SK-N-SH (cell line): Measurements from ENCODE around the gene ATG7. TPM values are rescaled to one million over a fixed set of nuclear protein-coding genes. Genes with fewer than 3 reads are reported as not detected.

ENCODE experiments used
- CTCF ChIA-PET: fragments of 300-600, 350-600 bp; formaldehyde crosslinking; extraction: SDS; loops from one replicate; lab custom pipeline; 2021; lab: Yijun Ruan, JAX
- POLR2A ChIA-PET: fragments of 350-600 bp; sonication (Branson Sonifier 250); formaldehyde crosslinking; extraction: SDS; loops from one replicate; lab custom pipeline; 2020; ENCODE audit warnings: antibody characterized with exemption, inconsistent platforms; lab: Yijun Ruan, JAX
- DNase-seq: peaks from one replicate; pipeline ENCODE4 v3.0.0; 2012
- H2AFZ ChIP-seq: fragments of 200-600 bp; sonication (generic); 2 replicates; pipeline ENCODE4 v1.8.1; 2016; ENCODE audit warnings: antibody characterized with exemption, mild to moderate bottlenecking, low read depth
- H3F3A ChIP-seq: fragments of 200-600 bp; sonication (generic); replicated peaks from 2 replicates; pipeline ENCODE3; 2016; ENCODE audit warnings: antibody characterized with exemption, mild to moderate bottlenecking; ENCODE audit not compliant: insufficient read depth
- H3K27ac ChIP-seq, 2 experiments: fragments of 200-500 bp in 1 of 2; fragments of 200-600 bp in 1 of 2; sonication (Bioruptor generic) in 1 of 2; sonication (generic), shearing (Covaris generic) in 1 of 2; 2 replicates each; pipeline versions ENCODE4 v1.5.1 to v1.6.1; 2014 to 2016; ENCODE audit warnings: low read depth in 2 of 2, inconsistent platforms in 1 of 2, low read length in 1 of 2, mild to moderate bottlenecking in 1 of 2, mixed read lengths in 1 of 2
- H3K27me3 ChIP-seq: fragments of 200-600 bp; sonication (generic), shearing (Covaris generic); 2 replicates; pipeline ENCODE4 v1.6.1; 2016; ENCODE audit warnings: mixed run types; ENCODE audit not compliant: insufficient read depth
- H3K36me3 ChIP-seq, 2 experiments: fragments of 200-500 bp in 1 of 2; fragments of 200-600 bp in 1 of 2; sonication (Bioruptor generic) in 1 of 2; sonication (generic) in 1 of 2; replicated peaks in 1 of 2; 2 replicates each; pipeline versions ENCODE3 to v1.5.1; 2014 to 2016; ENCODE audit warnings: low read length in 1 of 2, mild to moderate bottlenecking in 1 of 2; ENCODE audit not compliant: insufficient read depth in 2 of 2, control insufficient read depth in 1 of 2
- H3K4me1 ChIP-seq, 2 experiments: fragments of 200-500 bp in 1 of 2; fragments of 200-600 bp in 1 of 2; sonication (Bioruptor generic) in 1 of 2; sonication (generic), shearing (Covaris generic) in 1 of 2; 2 replicates each; pipeline versions ENCODE4 v1.5.1 to v1.6.1; 2014 to 2016; ENCODE audit warnings: low read depth in 1 of 2, low read length in 1 of 2, mixed run types in 1 of 2; ENCODE audit not compliant: insufficient read depth in 2 of 2, control insufficient read depth in 1 of 2
- H3K4me2 ChIP-seq: fragments of 200-600 bp; sonication (generic), shearing (Covaris generic); 2 replicates; pipeline ENCODE4 v1.6.1; 2017; ENCODE audit warnings: mixed run types
- H3K4me3 ChIP-seq, 2 experiments: fragments of 200-500 bp in 1 of 2; fragments of 200-600 bp in 1 of 2; sonication (Bioruptor generic) in 1 of 2; sonication (generic), shearing (Covaris generic) in 1 of 2; 2 replicates each; pipeline versions ENCODE4 v1.5.1 to v1.8.1; 2014 to 2016; ENCODE audit warnings: low read depth in 2 of 2, inconsistent platforms in 1 of 2, low read length in 1 of 2, mild to moderate bottlenecking in 1 of 2, mixed read lengths in 1 of 2, moderate library complexity in 1 of 2
- H3K79me2 ChIP-seq: fragments of 200-600 bp; sonication (generic); 2 replicates; pipeline ENCODE4 v1.8.1; 2017; ENCODE audit warnings: mild to moderate bottlenecking; ENCODE audit not compliant: insufficient read depth
- H3K9ac ChIP-seq: fragments of 200-600 bp; sonication (generic); 2 replicates; pipeline ENCODE4 v1.6.1; 2017; ENCODE audit warnings: mixed run types
- H3K9me2 ChIP-seq: fragments of 200-600 bp; sonication (generic); 2 replicates; pipeline ENCODE4 v1.6.1; 2017; ENCODE audit warnings: mixed run types
- H3K9me3 ChIP-seq: fragments of 200-600 bp; sonication (generic); 2 replicates; pipeline ENCODE4 v1.6.1; 2017; ENCODE audit warnings: mixed run types, mild to moderate bottlenecking, moderate library complexity
- H4K20me1 ChIP-seq: fragments of 200-600 bp; sonication (generic); 2 replicates; pipeline ENCODE4 v1.6.1; 2017; ENCODE audit warnings: mild to moderate bottlenecking, mixed run types; ENCODE audit not compliant: insufficient read depth
- EP300 ChIP-seq, 2 experiments: IDR thresholded peaks; 2 replicates each; pipeline versions ENCODE4 v1.4.0 to v1.6.1; 2012; ENCODE audit warnings: borderline replicate concordance in 1 of 2, low read depth in 1 of 2, low read length in 1 of 2
- FOXJ3 ChIP-seq: sonication (generic); formaldehyde crosslinking; IDR thresholded peaks from 2 replicates; pipeline ENCODE4 v1.5.1; 2020; ENCODE audit warnings: mild to moderate bottlenecking, missing genetic modification reagents
- GABPA ChIP-seq: IDR thresholded peaks from 2 replicates; pipeline ENCODE4 v1.4.0; 2012; ENCODE audit warnings: low read depth, mild to moderate bottlenecking
- MAX ChIP-seq: IDR thresholded peaks from 2 replicates; pipeline ENCODE4 v1.4.0; 2012; ENCODE audit warnings: low read depth
- MXI1 ChIP-seq: IDR thresholded peaks from 2 replicates; pipeline ENCODE4 v1.6.1; 2012; ENCODE audit warnings: mild to moderate bottlenecking, low read depth, low read length, improper control_type of control experiment
- NFIC ChIP-seq: IDR thresholded peaks from 2 replicates; pipeline ENCODE4 v1.4.0; 2012; ENCODE audit warnings: borderline replicate concordance
- NRF1 ChIP-seq: IDR thresholded peaks from 2 replicates; pipeline ENCODE4 v1.6.1; 2012; ENCODE audit warnings: low read depth, mild to moderate bottlenecking, low read length
- RAD21 ChIP-seq: IDR thresholded peaks from 2 replicates; pipeline ENCODE4 v1.6.1; 2012; ENCODE audit warnings: mild to moderate bottlenecking, low read length
- RCOR1 ChIP-seq: fragments of 150-350 bp; IDR thresholded peaks from 2 replicates; pipeline ENCODE4 v1.6.1; 2017; ENCODE audit warnings: antibody characterized with exemption, low read length
- RXRA ChIP-seq: IDR thresholded peaks from 2 replicates; pipeline ENCODE4 v1.4.0; 2012; ENCODE audit warnings: low read depth, mild to moderate bottlenecking, borderline replicate concordance
- SMC3 ChIP-seq: IDR thresholded peaks from 2 replicates; pipeline ENCODE4 v1.6.1; 2012; ENCODE audit warnings: low read depth, low read length, improper control_type of control experiment
- TAF1 ChIP-seq: IDR thresholded peaks from 2 replicates; pipeline ENCODE4 v1.6.1; 2012; ENCODE audit warnings: low read depth, mild to moderate bottlenecking, low read length, moderate library complexity, borderline replicate concordance
- TEAD4 ChIP-seq: IDR thresholded peaks from 2 replicates; pipeline ENCODE4 v1.4.0; 2012; ENCODE audit warnings: mild to moderate bottlenecking, borderline replicate concordance; ENCODE audit not compliant: insufficient read depth
- USF2 ChIP-seq: fragments of 150-350 bp; IDR thresholded peaks from 2 replicates; pipeline ENCODE4 v1.6.1; 2017; ENCODE audit warnings: antibody characterized with exemption, low read length, low read depth, borderline replicate concordance
- YY1 ChIP-seq: IDR thresholded peaks from 2 replicates; pipeline ENCODE4 v1.4.0; 2012; ENCODE audit warnings: low read depth, mild to moderate bottlenecking
- WGBS: methylation state at CpG from one replicate; pipeline ENCODE4 v1.1.6; 2017; ENCODE audit warnings: low lambda C conversion rate; 5-methylcytosine and 5-hydroxymethylcytosine counted together
- polyA plus RNA-seq, 3 experiments: library from polyadenylated mRNA; depleted of rRNA; stranded (reverse); fragments of >200 nt; gene quantifications; 2 replicates each; pipeline ENCODE4 v1.2.3, GENCODE V29; 2012
- TF ChIP-seq, protein P1 (sequence below): fragments of 150-350 bp; IDR thresholded peaks from 2 replicates; pipeline ENCODE4 v1.6.1; 2016; ENCODE audit warnings: mild to moderate bottlenecking, low read depth, low read length

Gene ATG7
- polyA plus RNA-seq, 1 of the 3 experiments (the other 2 are of a cell fraction), result 29.5 TPM

DNA sequence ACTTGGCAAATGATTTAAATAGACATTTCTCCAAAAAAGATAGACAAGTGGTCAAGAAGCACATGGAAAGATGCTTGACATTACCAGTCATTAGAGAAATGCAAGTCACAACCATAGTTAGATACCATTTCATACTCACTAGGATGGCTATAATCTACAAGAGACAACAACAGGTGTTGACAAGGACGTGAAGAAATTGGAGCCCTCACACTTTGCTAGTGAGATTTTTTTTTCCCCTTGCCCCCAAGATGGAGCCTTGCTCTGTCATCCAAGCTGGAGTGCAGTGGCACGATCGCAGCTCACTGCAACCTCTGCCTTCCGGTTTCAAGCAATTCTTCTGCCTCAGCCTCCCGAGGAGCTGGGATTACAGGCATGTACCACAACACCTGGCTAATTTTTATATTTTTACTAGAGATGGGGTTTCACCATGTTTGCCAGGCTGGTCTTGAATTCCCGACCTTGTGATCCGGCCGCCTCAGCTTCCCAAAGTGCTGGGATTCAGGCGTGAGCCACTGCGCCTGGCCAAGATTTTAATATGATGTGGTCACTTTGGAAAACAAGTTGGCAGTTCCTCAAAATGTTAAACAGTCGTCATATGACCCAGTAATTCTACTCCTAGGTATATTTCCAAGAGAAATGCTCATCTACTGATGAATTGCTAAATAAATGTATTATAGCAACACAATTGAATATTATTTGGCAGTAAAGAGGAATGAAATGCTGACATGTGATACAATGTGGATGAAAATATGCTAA is 103.3 kb downstream of the ATG7 start:
- ChIA-PET POLR2A (no interaction called here), CTCF (interaction anchor here (0.9 to 1.0 kb wide), 2 partner anchors 276 to 429 kb away, joined by 3 to 5 read pairs; no protein-coding TSS in a partner anchor)
- Histone ChIP-seq H3K79me2 (no peaks in the 10 kb centered on the region), H3K9me2 (no peaks in the 10 kb centered on the region), H3K36me3 (peaks cover 9 to 16% of the 10 kb centered on the region in 2 experiments), H3K27me3 (no peaks in the 10 kb centered on the region), H3K4me1 (peaks cover 3 to 5% of the 10 kb centered on the region in 2 experiments; a peak in 2 of 4 replicates), H4K20me1 (no peaks in the 10 kb centered on the region), H3K4me3 (no peak overlapping the region), H3K4me2 (no peak overlapping the region), H3K27ac (no peak overlapping the region), H2AFZ (no peak overlapping the region), H3K9ac (no peak overlapping the region), H3F3A (peaks cover 10% of the 10 kb centered on the region), H3K9me3 (no peaks in the 10 kb centered on the region)
- WGBS, result 94% methylated on average over 11 of the region's 11 CpGs
- no peak for DNase-seq
- TF ChIP-seq RXRA, result no peak

DNA sequence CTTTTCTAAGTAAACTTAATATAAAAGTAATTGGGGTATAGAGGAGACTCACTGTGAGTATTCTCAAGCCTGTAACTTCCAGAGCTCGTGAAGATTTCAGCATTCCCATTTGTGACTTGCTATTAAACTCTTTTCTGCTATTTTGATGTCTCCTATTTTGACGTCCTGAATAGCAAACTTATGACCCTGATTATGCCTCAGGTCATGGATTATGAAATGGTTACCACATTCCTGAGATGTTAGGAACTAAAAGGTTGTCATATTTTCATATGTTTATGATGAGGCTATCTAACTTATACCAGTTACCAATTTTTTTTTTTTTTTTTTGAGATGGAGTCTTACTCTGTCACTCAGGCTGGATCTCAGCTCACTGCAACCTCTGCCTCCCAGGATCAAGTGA is 105.5 kb downstream of the ATG7 start:
- Histone ChIP-seq H3K9me2 (no peaks in the 10 kb centered on the region), H3K79me2 (no peaks in the 10 kb centered on the region), H3K36me3 (peaks cover 11 to 13% of the 10 kb centered on the region in 2 experiments), H3K4me1 (peaks cover 4 to 12% of the 10 kb centered on the region in 2 experiments; a peak in 3 of 4 replicates), H3K4me3 (no peak overlapping the region), H3K9me3 (no peaks in the 10 kb centered on the region), H3K27ac (no peak overlapping the region), H3K27me3 (no peaks in the 10 kb centered on the region), H3K9ac (no peak overlapping the region), H3F3A (peaks cover 10% of the 10 kb centered on the region), H3K4me2 (no peak overlapping the region), H2AFZ (no peak overlapping the region), H4K20me1 (no peaks in the 10 kb centered on the region)
- ChIA-PET CTCF (interaction anchor here (1.8 to 7.1 kb wide), 3 partner anchors 271 to 469 kb away, joined by 4 to 147 read pairs (median 23); partner anchors contain the start of gene TAMM41), POLR2A (interaction anchor here (0.7 kb wide), 1 partner anchor 15 kb away, joined by 5 read pairs; no protein-coding TSS in a partner anchor)
- DNase-seq, result no peak
- 79% methylated on average over 2 of the region's 2 CpGs for WGBS
- no peak for TF ChIP-seq USF2
- no peak for TF ChIP-seq NRF1
- no peak for TF ChIP-seq GABPA
- no peak for TF ChIP-seq SMC3
- no peak for TF ChIP-seq FOXJ3 (CRISPR knock-in tag)
- no peak for TF ChIP-seq RAD21
- no peak for TF ChIP-seq NFIC
- TF ChIP-seq EP300 (IDR thresholded peaks at IDR 0.05; ENCODE audit: borderline replicate concordance in 1 of 2, low read depth in 1 of 2, low read length in 1 of 2), result no peak
- TF ChIP-seq RCOR1, result no peak
- no peak for TF ChIP-seq YY1
- TF ChIP-seq TEAD4, result no peak
- no peak for TF ChIP-seq MAX
- no peak for TF ChIP-seq MXI1
- TF ChIP-seq TAF1, result no peak
- TF ChIP-seq, protein P1, sequence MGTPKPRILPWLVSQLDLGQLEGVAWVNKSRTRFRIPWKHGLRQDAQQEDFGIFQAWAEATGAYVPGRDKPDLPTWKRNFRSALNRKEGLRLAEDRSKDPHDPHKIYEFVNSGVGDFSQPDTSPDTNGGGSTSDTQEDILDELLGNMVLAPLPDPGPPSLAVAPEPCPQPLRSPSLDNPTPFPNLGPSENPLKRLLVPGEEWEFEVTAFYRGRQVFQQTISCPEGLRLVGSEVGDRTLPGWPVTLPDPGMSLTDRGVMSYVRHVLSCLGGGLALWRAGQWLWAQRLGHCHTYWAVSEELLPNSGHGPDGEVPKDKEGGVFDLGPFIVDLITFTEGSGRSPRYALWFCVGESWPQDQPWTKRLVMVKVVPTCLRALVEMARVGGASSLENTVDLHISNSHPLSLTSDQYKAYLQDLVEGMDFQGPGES, result no peak
